AG09319 (cell line): ENCODE measurements around the gene QSOX1.

ENCODE experiments used
- DNase-seq: peaks from one replicate; pipeline ENCODE4 v3.0.0-alpha.2; 2010; ENCODE audit warnings: low read depth; ENCODE audit errors: extremely low read depth
- CTCF ChIP-seq: IDR thresholded peaks from 2 replicates; pipeline ENCODE4 v1.5.1; 2011; ENCODE audit warnings: low read depth, mild to moderate bottlenecking, inconsistent platforms, low read length, moderate library complexity

Gene QSOX1

GRCh38 chr1:180204231-180204630 lies 49.6 kb downstream of the QSOX1 start:
- TF ChIP-seq CTCF: no peak
- DNase-seq: no peak

GRCh38 chr1:180206581-180206980 lies 51.9 kb downstream of the QSOX1 start:
- no peak for DNase-seq
- TF ChIP-seq CTCF: no peak

- no peak for TF ChIP-seq CTCF
- no peak for DNase-seq
These were observed 53.6 kb downstream of the QSOX1 start for GRCh38 chr1:180208264-180208663.

- TF ChIP-seq CTCF: no peak
- no peak for DNase-seq
These were observed 55.4 kb downstream of the QSOX1 start for GRCh38 chr1:180210008-180210620.

GRCh38 chr1:180211156-180211859 lies 56.6 kb downstream of the QSOX1 start:
- no peak for DNase-seq
- no peak for TF ChIP-seq CTCF

- DNase-seq: no peak
- TF ChIP-seq CTCF: no peak
These were observed 57.2 kb downstream of the QSOX1 start for GRCh38 chr1:180211860-180212229.

- TF ChIP-seq CTCF: no peak
- DNase-seq: no peak
These were observed 58.9 kb downstream of the QSOX1 start for GRCh38 chr1:180213401-180214170.
